Lung (tissue), 12 donors: ENCODE data around the gene PPP2R5C. TPM values are rescaled to one million over a fixed set of nuclear protein-coding genes. Genes with fewer than 3 reads are reported as not detected.

Experiments used
- ATAC-seq: fragments of 200-7000 bp; cut with Tn5 transposase; one replicate; pipeline ENCODE4 v1.9.1; 2020; ENCODE audit warnings: moderate number of reproducible peaks; ENCODE audit not compliant: insufficient read depth, low FRiP score
- DNase-seq, 3 donors: peaks; one replicate each; pipeline ENCODE4 v3.0.0-alpha.2; 2013 to 2017
- H3K27ac ChIP-seq, 2 donors: one replicate each; pipeline ENCODE4 v1.5.1; 2013; ENCODE audit warnings: mild to moderate bottlenecking in 2 of 2, moderate library complexity in 2 of 2, control low read depth in 1 of 2, inconsistent platforms in 1 of 2, low read depth in 1 of 2, low read length in 1 of 2
- H3K27me3 ChIP-seq, 3 donors: one replicate each; pipeline ENCODE4 v1.5.1; 2013; ENCODE audit warnings: low read length in 2 of 3; ENCODE audit not compliant: control insufficient read depth in 3 of 3, insufficient read depth in 3 of 3
- H3K36me3 ChIP-seq, 4 donors: one replicate each; pipeline ENCODE4 v1.5.1; 2013; ENCODE audit warnings: low read length in 4 of 4, mild to moderate bottlenecking in 1 of 4, moderate library complexity in 1 of 4; ENCODE audit not compliant: control insufficient read depth in 4 of 4, insufficient read depth in 4 of 4
- H3K4me1 ChIP-seq, 5 donors: one replicate each; pipeline ENCODE4 v1.5.1; 2013; ENCODE audit warnings: low read length in 5 of 5, mild to moderate bottlenecking in 2 of 5, moderate library complexity in 1 of 5; ENCODE audit not compliant: control insufficient read depth in 5 of 5, insufficient read depth in 5 of 5
- H3K4me3 ChIP-seq: one replicate; pipeline ENCODE4 v1.5.1; 2013; ENCODE audit warnings: mild to moderate bottlenecking, control low read depth, moderate library complexity
- H3K9ac ChIP-seq, 2 donors: one replicate each; pipeline ENCODE4 v1.5.1; 2013; ENCODE audit warnings: low read length in 2 of 2, control low read depth in 1 of 2; ENCODE audit not compliant: insufficient read depth in 1 of 2
- H3K9me3 ChIP-seq, 4 donors: one replicate each; pipeline ENCODE4 v1.5.1; 2013; ENCODE audit warnings: low read length in 3 of 4, mild to moderate bottlenecking in 1 of 4, moderate library complexity in 1 of 4; ENCODE audit not compliant: control insufficient read depth in 4 of 4, insufficient read depth in 3 of 4
- CTCF ChIP-seq: IDR thresholded peaks from 2 replicates; pipeline ENCODE4 v1.5.1; 2012; ENCODE audit warnings: mild to moderate bottlenecking; ENCODE audit errors: control extremely low read depth, extremely low read depth
- WGBS, 2 donors: extraction: QIAGEN DNeasy Blood & Tissue Kit; methylation state at CpG; one replicate each; pipeline ENCODE4 v1.1.7; 2013; 5-methylcytosine and 5-hydroxymethylcytosine counted together
- polyA plus RNA-seq, 2 donors: library from polyadenylated mRNA; stranded (reverse); fragments of 200-250 nt; gene quantifications; one replicate each; pipeline ENCODE4 v1.2.1, GENCODE V29; 2013
- total RNA-seq, 2 donors: library from RNA; depleted of rRNA in 1 of 2; stranded (reverse); fragments of >200 nt in 1 of 2; gene quantifications; one replicate each; pipeline ENCODE4 v1.2.1, GENCODE V29; 2014 to 2021
- donor health status: control.
- donor health status: control.
- donor health status: Bipolar disorder and iron deficiency.
- donor health status: healthy.
- donor health status: DM: yes; HTN: yes; CAD: no.

The PPP2R5C gene
- total and polyA plus RNA-seq, 4 donors, result 66.6 to 180 (median 126) TPM

GRCh38 chr14:101757839-101758211 lies 3.7 kb upstream of the PPP2R5C start:
- H3K4me1 ChIP-seq, result peaks cover 0 to 12% (median 0%) of the 10 kb centered on the region in 5 donors
- H3K27ac ChIP-seq, result no peak overlapping the region
- no peak overlapping the region for H3K9ac ChIP-seq
- ATAC-seq (no peak), DNase-seq (no peak)
- no peak overlapping the region for H3K4me3 ChIP-seq
- 94 to 96% methylated on average over 3 of the region's 3 CpGs for WGBS, 2 donors
- H3K36me3 ChIP-seq, result no peaks in the 10 kb centered on the region
- no peak for TF ChIP-seq CTCF
- H3K27me3 ChIP-seq, result peaks cover 0 to 5% (median 0%) of the 10 kb centered on the region in 3 donors
- no peaks in the 10 kb centered on the region for H3K9me3 ChIP-seq

- no peak for ATAC-seq
Measured at GRCh38 chr14:101758913-101759593, 2.5 kb upstream of the PPP2R5C start.

GRCh38 chr14:101760138-101761011 lies 1.1 kb upstream of the PPP2R5C start:
- Histone ChIP-seq H3K4me3 (no peak overlapping the region), H3K9ac (no peak overlapping the region), H3K27ac (peak overlapping the region in 1 of 2 donors; percentile 17), H3K27me3 (no peaks in the 10 kb centered on the region), H3K9me3 (no peaks in the 10 kb centered on the region), H3K36me3 (peaks cover 0 to 4% (median 1%) of the 10 kb centered on the region in 4 donors), H3K4me1 (peaks cover 0 to 12% (median 0%) of the 10 kb centered on the region in 5 donors)
- DNase-seq (peak; percentile 98 to 100 (median 99)), ATAC-seq (peak; percentile 84)
- TF ChIP-seq CTCF, result no peak
- WGBS, 2 donors, result 2 to 5% methylated on average over 36 to 63 of the region's 63 CpGs

More at GRCh38 chr14:101758913-101759593, 2.5 kb upstream of the PPP2R5C start:
- DNase-seq, result no peak
- H3K9me3 ChIP-seq, result no peaks in the 10 kb centered on the region
- no peak overlapping the region for H3K9ac ChIP-seq
- TF ChIP-seq CTCF, result no peak
- no peak overlapping the region for H3K4me3 ChIP-seq
- H3K4me1 ChIP-seq, result peaks cover 0 to 12% (median 0%) of the 10 kb centered on the region in 5 donors
- no peaks in the 10 kb centered on the region for H3K27me3 ChIP-seq
- WGBS, 2 donors, result 83 to 87% methylated on average over 16 of the region's 16 CpGs
- no peak overlapping the region for H3K27ac ChIP-seq
- H3K36me3 ChIP-seq, result peaks cover 0 to 2% (median 0%) of the 10 kb centered on the region in 4 donors
